ENCODE measurements around the gene JMJD1C.
A peak's percentile ranks its signal among the peaks of the same experiment; 100 is the strongest.

The JMJD1C gene

GRCh38 chr10:63275094-63275493 lies 190.7 kb downstream of the JMJD1C start:
- no peak for TF ChIP-seq CTCF (IDR thresholded peaks at IDR 0.05; ENCODE audit: low read depth, low read length)
- Histone ChIP-seq H3K36me3 (no peaks in the 10 kb centered on the region), H3K9me3 (no peaks in the 10 kb centered on the region), H3K4me3 (ENCODE audit: low read depth, low read length) (no peak overlapping the region), H3K4me1 (no peaks in the 10 kb centered on the region), H3K27me3 (no peaks in the 10 kb centered on the region)
- no peak for DNase-seq

- TF ChIP-seq CTCF (IDR thresholded peaks at IDR 0.05; ENCODE audit: low read depth, low read length) = no peak
- Histone ChIP-seq H3K27me3 (no peaks in the 10 kb centered on the region), H3K4me3 (ENCODE audit: low read depth, low read length) (no peak overlapping the region), H3K36me3 (no peaks in the 10 kb centered on the region), H3K9me3 (no peaks in the 10 kb centered on the region), H3K4me1 (no peaks in the 10 kb centered on the region)
- no peak for DNase-seq
Measured at GRCh38 chr10:63273577-63273976, 192.2 kb downstream of the JMJD1C start.

GRCh38 chr10:63268798-63269503 lies 196.8 kb downstream of the JMJD1C start:
- H3K4me1 ChIP-seq = no peaks in the 10 kb centered on the region
- no peaks in the 10 kb centered on the region for H3K27me3 ChIP-seq
- TF ChIP-seq CTCF (IDR thresholded peaks at IDR 0.05; ENCODE audit: low read depth, low read length) = peak; percentile 24; the same call in 1 of the 2 replicates
- peak overlapping the region; percentile 79 for H3K4me3 ChIP-seq (ENCODE audit: low read depth, low read length)
- no peaks in the 10 kb centered on the region for H3K9me3 ChIP-seq
- peak; percentile 70 for DNase-seq
- H3K36me3 ChIP-seq = no peaks in the 10 kb centered on the region

GRCh38 chr10:63268149-63268797 lies 197.5 kb downstream of the JMJD1C start:
- Histone ChIP-seq H3K4me3 (ENCODE audit: low read depth, low read length) (peak overlapping the region; percentile 79), H3K27me3 (no peaks in the 10 kb centered on the region), H3K36me3 (no peaks in the 10 kb centered on the region), H3K4me1 (no peaks in the 10 kb centered on the region), H3K9me3 (no peaks in the 10 kb centered on the region)
- TF ChIP-seq CTCF (IDR thresholded peaks at IDR 0.05; ENCODE audit: low read depth, low read length) = no peak
- no peak for DNase-seq

- Histone ChIP-seq H3K4me1 (no peaks in the 10 kb centered on the region), H3K27me3 (no peaks in the 10 kb centered on the region), H3K4me3 (ENCODE audit: low read depth, low read length) (peak overlapping the region; percentile 79), H3K9me3 (no peaks in the 10 kb centered on the region), H3K36me3 (no peaks in the 10 kb centered on the region)
- peak; percentile 16 for DNase-seq
- no peak for TF ChIP-seq CTCF (IDR thresholded peaks at IDR 0.05; ENCODE audit: low read depth, low read length)
Measured at GRCh38 chr10:63267414-63268148, 198.2 kb downstream of the JMJD1C start.
